Inferior parietal cortex (tissue), 1 donor: ENCODE results near the gene IL17REL.
A peak's percentile ranks its signal among the peaks of the same experiment; 100 is the strongest.

Source experiments
- DNase-seq: peaks from one replicate; pipeline ENCODE4 v3.0.0-alpha.2; 2016; ENCODE audit errors: extremely low spot score

IL17REL gene

DNA sequence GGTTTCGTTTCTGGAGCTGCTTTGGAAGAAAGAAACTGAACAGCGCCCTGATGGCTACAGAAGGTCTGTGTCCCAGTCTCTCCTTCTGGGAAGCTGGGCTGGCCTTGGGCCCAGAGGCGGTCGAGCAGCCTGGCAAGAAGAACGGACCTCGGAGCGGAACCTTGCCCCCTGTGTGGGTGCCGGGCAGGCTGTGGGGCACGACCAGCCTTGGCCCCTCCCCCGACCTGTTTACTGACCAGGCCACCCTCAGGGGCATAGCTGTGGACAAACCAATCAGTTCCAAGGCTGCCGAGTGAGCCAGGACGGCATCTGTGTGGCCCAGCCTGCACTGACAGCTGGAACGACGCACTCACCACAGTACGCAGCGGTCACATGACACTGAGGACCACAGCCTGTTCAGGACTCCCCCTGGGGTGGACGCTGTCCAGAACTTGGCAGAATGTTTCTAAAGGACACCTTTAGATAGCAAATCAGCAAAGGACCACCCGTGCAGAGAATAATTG, 44.8 kb downstream of the IL17REL start:
- no peak for DNase-seq

DNA sequence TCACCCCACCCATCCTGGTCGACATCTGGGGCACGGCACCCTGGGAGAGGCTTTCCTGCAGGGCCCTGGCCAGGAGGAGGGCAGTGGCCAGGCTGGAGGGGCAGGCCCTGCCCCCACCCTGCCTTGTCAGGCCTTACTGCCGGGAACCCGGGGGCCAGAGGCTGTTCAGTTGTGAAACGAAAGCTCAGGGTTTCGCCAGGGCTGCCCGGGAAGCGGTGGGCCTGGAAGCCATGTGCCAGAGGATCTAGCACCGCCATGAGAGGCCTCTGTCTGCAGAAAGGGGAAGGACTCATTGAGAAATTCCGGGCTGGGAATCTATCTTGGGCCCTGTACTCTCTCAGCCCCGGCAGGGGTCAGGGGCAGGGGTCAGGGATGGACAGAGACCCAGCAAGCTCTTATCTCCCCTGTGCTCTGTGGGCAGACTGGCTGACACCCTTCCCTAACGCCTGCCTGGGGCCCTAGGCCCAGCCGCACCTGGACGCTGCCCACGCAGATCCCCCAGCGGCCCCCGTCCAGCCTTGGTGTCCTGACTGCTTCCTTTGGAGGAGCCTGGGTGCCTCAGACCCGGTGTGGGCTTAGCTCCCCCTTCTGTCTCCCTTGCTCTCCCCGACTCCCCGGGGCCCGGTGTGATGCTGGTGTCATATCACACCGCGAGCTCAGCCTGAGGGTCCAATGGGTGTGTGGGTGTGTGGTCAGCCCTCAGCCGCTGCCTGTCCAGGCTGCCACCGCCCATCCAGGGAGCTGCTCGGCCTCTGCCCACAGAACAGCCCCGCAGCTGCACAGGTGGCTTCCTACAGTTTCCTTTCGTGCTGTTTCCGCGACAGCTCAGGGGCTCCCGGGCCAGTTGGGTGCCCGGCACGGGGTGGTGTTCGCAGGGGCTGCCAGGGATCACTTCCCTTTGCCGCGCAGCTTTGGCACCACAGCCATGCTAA, 45.5 kb downstream of the IL17REL start:
- no peak for DNase-seq

DNA sequence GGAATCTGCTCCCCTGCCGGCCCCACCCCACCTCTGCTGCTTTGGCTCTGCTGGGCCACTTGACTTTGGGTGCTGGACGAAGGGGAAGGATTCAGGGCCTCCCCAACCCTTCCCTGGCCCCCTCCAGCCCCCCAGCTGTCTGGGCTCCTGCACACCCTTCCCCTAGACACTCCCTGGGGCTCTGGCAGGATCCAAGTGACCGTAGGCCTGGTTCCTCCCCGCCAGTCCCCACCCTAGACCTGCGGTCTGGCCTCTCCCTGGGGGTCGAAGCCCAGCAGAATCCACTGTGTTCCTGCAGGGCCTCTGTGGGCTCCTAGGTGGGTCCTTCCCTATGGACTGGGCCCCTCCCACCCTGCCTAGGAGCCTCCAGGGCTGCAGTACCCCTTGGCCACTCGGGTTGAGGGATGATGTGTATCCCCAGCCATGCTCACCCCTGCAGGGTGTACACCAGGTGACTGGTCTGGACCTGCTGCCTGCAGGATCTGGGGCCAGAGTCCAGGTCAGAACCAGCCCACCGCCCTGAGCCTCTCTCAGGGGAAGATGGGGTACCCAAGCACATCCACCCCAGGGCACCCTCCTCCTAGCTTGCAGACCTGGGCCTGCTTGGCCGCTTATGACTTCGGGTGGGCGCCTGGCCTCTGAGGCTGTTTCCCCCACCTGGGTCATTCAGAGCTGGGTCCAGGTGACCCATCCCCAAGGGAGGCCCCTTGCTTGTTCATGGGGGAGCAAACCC, 46.4 kb downstream of the IL17REL start:
- no peak for DNase-seq

DNA sequence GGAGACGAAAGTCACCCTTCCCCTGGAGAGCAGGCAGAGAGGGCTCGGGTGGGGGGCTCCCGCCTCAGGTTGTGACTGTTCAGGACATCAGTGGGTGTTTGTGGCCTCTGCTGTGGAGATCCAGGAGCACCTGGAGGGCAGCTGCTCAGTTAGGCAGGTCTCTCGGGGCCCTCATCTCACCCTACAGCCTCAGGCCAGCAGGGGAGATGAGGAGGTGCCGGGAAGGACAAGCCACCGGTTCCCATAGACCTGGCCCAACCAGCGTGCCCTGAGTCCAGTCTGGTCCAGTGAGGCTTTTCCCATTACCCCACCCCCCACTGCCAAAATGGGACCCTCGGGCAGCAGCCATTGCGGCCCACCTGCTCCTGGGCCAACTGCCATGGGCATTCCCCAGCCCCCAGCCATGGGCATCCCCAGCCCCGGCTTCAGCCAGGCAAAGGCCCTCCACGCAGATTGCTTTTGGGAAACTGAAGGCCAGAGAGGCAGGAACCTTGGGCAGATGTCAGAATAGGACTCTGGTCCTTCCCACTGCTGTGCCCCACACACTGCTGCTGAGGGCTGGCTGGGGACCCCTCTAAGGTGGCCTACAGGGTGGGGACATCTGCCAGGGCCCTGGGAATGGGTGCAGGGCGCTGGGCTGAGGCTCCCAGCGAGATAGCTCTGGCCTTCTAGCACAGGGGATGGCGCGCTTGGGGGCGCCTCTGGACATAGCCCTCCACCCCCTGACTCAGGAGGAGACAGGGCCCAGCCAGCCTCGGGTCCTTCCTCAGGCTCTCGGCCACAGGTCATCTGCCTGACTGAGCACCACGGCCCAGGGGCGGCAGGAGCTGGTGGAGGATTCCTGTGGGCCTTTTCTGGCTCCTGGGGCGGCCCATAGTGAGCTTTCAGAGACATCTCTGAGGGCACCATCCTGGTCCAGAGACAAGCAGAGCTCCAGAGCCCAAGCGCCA, 47.2 kb downstream of the IL17REL start:
- no peak for DNase-seq

DNA sequence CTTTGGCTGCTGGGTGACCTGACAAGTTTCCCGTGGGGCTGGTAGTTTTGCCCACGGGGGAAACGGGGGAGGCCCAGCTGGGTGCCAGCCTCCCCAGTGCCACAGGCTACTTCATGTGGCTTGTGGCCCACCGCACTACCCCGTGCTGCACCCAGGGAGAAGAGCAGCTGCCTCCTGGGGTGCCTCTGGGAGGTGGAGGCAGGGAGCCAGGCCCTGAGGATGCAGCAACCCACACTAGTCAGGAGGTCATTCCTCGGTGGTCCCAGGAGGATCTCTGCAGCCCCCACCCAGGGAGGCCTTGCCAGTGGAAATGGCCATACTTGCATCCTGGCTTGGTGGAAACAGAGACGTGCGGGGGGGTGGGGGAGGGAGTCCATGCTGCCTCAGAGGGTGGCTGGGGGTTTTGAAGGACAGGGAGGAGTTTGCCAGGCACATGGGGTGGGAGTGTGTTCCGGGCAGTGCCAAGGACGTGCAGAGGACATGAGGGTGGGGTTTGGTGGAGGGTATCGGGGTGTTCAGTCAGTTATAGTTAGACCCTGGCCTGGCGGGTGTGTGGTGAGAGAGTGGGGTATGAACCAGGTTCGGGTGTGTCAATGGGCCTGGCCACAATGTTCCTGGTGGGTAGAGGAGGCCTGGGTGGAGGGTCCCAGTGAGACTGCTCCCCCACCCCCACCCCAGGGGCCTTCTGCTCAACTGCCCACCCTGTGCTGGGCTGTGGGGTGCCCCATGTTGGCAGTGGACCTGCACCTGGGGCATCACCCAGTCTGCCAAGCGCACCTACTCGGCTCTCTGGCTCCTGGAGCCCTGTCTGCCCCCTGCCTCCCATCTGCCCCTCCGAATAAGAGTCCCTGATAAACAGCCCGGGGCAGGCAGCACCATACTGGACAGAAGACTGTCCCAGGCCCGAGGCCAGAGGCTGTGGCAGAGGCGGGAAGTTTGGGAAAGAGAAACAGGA, 48.2 kb downstream of the IL17REL start:
- no peak for DNase-seq

DNA sequence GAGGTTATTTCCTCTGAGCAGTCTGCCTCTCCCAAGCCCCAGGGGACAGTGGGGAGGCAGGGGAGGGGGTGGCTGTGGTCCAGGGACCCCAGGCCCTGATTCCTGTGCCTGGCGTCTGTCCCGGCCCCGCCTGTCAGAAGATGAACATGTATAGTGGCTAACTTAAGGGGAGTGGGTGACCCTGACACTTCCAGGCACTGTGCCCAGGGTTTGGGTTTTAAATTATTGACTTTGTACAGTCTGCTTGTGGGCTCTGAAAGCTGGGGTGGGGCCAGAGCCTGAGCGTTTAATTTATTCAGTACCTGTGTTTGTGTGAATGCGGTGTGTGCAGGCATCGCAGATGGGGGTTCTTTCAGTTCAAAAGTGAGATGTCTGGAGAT, 48.9 kb downstream of the IL17REL start:
- no peak for DNase-seq

DNA sequence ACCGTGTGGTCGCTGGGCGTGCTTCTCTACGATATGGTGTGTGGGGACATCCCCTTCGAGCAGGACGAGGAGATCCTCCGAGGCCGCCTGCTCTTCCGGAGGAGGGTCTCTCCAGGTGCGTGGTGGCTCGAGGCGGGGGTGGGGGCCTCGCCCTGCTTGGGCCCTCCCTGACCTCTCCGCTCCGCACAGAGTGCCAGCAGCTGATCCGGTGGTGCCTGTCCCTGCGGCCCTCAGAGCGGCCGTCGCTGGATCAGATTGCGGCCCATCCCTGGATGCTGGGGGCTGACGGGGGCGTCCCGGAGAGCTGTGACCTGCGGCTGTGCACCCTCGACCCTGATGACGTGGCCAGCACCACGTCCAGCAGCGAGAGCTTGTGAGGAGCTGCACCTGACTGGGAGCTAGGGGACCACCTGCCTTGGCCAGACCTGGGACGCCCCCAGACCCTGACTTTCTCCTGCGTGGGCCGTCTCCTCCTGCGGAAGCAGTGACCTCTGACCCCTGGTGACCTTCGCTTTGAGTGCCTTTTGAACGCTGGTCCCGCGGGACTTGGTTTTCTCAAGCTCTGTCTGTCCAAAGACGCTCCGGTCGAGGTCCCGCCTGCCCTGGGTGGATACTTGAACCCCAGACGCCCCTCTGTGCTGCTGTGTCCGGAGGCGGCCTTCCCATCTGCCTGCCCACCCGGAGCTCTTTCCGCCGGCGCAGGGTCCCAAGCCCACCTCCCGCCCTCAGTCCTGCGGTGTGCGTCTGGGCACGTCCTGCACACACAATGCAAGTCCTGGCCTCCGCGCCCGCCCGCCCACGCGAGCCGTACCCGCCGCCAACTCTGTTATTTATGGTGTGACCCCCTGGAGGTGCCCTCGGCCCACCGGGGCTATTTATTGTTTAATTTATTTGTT, 49.6 kb downstream of the IL17REL start:
- no peak for DNase-seq

DNA sequence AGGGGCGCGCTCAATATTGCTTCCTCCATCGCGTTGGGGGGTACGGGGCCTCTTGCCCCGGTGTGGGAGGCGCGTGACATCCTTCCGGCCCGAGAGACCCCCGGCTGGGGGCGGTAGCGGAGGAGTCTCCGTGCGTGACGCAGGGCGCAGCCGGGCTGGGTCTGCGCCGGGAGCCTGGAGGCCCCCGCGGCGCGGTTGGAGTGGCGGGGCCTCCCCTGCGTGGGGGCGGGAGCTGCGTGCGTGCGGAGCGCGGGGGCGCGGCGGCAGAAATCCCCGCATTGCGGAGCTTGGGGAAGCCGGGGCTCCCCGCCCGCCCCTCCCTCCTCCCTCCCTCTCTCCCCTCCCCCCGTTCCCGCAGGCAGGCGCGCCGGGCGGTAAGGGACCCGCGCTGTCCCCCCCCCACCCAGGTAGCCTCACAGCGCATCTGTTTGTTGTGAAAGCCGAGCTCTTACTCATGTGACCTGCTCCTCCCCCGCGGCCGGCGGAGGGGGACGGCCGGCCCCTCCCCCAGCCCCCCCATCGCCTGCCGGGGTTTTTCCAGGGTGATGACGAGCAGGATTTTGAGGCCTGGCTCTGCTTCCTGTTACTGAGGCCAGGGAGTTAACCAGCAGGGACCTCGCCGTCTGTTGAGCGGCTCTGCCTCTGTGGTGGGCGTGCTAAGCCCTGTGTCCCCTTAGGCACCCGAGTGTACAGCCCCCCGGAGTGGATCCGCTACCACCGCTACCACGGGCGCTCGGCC, 50.4 kb downstream of the IL17REL start:
- peak; percentile 56 for DNase-seq

DNA sequence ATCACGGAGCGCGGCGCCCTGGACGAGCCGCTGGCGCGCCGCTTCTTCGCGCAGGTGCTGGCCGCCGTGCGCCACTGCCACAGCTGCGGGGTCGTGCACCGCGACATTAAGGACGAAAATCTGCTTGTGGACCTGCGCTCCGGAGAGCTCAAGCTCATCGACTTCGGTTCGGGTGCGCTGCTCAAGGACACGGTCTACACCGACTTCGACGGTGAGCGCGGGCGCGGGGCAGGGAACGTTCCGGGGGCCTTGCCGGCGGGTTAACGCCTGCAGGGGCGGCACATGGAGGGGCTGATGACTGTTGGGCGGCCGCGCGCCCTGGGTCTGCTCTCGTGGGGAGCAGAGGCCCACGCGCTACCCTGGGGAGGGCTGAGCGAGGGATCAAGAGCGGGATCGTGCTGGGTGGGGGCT, 51.0 kb downstream of the IL17REL start:
- no peak for DNase-seq

DNA sequence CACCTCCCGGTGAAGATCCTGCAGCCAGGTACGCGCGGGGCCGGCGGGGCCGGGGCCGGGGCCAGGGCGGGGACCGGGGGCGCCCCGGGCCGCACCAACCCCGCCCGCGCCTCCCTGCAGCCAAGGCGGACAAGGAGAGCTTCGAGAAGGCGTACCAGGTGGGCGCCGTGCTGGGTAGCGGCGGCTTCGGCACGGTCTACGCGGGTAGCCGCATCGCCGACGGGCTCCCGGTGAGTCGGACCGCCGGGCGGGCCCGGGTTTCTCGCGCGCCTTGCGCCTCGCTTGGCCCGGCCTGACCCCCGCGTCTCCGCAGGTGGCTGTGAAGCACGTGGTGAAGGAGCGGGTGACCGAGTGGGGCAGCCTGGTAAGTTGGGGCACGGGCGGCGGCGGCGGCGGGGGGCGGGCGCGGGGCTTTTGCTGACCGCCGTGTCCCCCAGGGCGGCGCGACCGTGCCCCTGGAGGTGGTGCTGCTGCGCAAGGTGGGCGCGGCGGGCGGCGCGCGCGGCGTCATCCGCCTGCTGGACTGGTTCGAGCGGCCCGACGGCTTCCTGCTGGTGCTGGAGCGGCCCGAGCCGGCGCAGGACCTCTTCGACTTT, 51.5 kb downstream of the IL17REL start:
- no peak for DNase-seq

DNA sequence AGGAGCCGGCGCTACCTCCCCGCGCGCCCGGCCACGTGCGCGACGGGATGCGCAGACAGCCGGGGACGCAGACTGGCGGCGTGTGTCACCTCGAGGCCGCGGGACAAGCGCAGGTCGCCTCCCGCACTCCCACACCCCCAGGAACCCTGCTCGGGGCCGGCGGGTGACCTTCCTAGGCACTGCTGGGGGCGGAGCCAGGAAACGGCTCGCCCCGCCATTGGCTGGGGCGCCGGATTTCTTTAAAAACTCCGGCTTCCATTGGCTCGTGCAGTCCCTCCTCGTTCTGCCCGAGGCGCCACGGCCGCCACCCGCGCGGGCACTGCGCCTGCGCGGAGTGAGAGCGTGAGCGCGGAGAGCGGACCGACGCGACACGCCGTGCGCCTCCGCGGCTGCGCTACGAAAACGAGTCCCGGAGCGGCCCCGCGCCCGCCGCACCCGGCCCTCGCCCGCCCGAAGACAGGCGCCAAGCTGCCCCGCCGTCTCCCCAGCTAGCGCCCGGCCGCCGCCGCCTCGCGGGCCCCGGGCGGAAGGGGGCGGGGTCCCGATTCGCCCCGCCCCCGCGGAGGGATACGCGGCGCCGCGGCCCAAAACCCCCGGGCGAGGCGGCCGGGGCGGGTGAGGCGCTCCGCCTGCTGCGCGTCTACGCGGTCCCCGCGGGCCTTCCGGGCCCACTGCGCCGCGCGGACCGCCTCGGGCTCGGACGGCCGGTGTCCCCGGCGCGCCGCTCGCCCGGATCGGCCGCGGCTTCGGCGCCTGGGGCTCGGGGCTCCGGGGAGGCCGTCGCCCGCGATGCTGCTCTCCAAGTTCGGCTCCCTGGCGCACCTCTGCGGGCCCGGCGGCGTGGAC, 52.2 kb downstream of the IL17REL start, which contains the start of gene PIM3:
PIM3 (plus strand) TSS at position 614 of the 846 bp plus-strand sequence; CDS start at position 790, 176 bp downstream.
- peak; percentile 98 for DNase-seq

DNA sequence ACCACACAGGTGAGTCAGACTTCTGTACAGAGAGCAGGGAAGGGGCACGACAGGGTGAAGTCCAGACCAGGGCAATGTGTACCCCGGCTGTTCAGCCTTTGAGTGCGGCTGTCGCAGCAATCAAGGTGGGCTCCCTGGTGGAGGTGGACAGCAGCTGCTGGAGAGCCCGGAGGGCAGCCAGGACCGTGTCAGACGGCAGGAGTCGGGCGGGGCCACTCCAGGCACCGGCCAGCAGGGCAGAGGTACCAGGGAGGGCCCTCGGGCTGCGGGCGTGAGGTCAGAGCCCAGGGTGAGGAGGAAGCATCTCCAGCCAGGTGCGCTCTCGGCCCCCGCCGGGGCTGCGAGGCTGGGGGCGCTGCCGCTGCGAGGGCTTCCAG, 52.8 kb downstream of the IL17REL start:
- DNase-seq: no peak

DNA sequence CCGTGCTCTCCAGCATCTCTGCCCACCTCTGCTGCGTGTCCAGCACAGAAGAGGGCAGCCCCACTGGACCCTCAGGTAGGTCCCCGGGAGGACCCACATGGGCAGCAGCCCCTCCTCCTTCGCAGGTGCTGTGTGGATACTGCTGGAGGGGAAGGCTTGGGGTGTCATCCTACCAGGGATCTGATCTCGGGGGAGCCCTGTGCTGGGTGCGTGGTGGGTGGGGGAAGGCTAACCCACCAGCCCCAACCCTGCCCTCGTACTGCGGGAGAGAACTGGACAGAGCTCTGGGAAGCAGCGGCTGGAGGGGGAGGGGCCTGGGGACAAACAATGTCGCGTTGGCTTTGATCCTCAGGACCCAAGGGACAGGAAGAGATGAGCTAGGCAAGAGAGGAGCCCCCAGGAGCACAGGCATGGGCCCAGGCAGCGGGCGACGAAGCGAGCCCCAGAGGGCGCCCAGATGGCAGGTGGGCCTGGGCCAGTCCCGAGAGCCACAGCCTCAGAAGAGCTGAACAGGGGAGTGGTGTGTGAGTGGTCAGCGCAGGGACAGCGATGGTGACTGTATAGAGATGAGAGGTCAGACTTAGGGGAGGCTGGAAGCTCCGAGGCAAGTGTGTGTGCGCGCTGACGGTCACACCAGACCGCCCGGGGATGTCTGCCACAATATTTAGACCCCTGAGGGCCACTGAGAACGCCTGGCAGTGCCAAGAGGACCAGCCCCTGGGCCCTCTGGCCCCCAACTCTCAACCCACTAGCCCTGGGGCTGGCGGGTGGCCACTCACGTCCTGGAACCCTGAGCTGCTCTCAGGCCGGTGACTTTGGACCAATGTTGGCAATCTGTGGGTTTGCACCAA, 53.4 kb downstream of the IL17REL start:
- DNase-seq: no peak

DNA sequence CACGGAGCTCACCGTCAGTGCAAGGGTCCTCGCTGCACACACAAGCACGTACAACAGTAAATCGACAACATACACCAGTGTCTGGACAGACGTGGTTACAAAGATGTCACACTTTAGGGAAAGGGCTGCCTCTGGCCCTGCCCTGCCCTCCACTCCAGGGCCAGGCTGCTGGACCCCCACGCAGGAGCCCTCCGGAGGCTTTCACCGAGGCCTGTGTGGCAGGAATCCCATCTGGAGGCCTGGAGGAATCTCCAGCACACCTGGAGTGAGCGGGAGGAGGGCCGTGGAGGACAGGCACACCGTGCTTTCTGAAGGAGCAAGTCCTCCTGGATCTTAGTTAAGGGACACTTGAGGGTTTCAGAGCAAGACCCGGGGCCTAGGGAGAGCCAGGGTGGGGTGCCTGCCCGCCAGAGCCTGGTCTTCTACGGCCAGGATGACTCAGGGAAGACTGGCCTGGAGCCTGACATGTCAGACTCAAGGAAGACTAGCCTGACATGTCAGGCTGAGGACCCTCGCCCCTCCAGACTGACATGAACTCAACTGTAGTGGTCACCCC, 54.1 kb downstream of the IL17REL start:
- no peak for DNase-seq

DNA sequence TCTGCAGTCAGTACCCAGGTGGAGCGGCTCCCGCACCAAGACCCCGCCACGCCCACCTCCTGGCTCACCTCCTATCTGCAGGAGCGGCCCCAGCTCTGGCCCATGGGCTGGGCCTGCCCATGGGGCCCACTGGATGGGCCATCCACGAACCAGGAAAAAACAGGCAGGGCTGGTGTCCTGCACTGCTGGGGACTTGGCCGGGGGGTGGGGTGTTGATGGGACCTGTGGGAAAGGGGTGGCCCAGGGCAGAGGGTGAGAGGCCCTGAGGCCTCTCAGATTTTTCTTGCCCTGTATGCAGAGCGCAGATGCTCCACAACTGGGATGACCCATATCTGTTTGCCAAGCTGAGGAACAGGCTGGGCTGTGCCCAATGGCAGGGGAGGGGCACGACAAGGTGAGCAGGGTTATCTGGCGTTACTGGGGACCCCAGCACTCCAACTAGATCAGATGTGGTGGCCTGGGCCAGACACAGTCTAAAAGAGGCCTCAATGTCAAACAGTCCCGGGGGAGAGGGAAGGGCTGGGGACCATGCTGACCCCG, 54.7 kb downstream of the IL17REL start:
- DNase-seq: no peak
